GM13977 (cell line): ENCODE measurements around the gene RSAD2.

Experiments
- DNase-seq: peaks from one replicate; pipeline ENCODE4 v3.0.0; 2012; ENCODE audit warnings: low spot score
- in situ Hi-C: fragments of 300-500 bp; cut with MboI; formaldehyde crosslinking; loops from one replicate; pipeline ENCODE4 v1.12.0; 2022; ENCODE audit warnings: low sequenced_read_pairs, low pct_unique_long_range_greater_than_20kb, mixed read lengths, inconsistent platforms; ENCODE audit not compliant: unreplicated experiment
- TF ChIP-seq, protein P1 (sequence below): IDR thresholded peaks from 2 replicates; pipeline ENCODE4 v1.5.1; 2012; ENCODE audit warnings: mild to moderate bottlenecking, control low read depth; ENCODE audit not compliant: insufficient read depth; ENCODE audit errors: extremely low read depth, missing control alignments

The RSAD2 gene

DNA sequence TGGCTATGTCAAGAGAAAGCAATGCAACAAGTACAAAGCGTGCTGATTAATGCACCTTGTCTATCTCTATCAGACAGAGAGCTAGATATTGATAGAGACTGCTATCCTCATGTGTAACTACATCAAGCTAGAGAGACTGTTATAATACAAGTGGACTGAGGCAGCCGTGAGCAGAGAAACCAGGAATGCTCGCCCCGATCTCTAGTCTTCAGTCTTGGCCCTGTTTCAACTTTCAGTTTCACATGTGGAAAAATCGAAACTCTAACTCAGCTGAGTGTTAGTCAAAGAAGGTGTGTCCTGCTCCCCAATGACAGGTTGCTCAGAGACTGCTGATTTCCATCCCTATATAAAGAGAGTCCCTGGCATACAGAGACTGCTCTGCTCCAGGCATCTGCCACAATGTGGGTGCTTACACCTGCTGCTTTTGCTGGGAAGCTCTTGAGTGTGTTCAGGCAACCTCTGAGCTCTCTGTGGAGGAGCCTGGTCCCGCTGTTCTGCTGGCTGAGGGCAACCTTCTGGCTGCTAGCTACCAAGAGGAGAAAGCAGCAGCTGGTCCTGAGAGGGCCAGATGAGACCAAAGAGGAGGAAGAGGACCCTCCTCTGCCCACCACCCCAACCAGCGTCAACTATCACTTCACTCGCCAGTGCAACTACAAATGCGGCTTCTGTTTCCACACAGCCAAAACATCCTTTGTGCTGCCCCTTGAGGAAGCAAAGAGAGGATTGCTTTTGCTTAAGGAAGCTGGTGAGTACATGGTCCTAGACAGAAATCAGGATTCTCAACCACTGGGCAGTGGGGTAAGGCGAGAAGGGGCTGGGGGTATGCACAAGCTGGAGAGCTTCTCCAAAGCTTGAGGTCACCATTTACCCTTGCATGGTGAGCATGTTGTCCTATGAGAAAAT, at the start of gene RSAD2:
Gene RSAD2 (plus strand): TSS at position 376 of the 903 bp plus-strand sequence. CDS start 24 bp downstream, at position 400.
- in situ Hi-C loops: no loop called here
- DNase-seq: no peak
- TF ChIP-seq, protein P1, sequence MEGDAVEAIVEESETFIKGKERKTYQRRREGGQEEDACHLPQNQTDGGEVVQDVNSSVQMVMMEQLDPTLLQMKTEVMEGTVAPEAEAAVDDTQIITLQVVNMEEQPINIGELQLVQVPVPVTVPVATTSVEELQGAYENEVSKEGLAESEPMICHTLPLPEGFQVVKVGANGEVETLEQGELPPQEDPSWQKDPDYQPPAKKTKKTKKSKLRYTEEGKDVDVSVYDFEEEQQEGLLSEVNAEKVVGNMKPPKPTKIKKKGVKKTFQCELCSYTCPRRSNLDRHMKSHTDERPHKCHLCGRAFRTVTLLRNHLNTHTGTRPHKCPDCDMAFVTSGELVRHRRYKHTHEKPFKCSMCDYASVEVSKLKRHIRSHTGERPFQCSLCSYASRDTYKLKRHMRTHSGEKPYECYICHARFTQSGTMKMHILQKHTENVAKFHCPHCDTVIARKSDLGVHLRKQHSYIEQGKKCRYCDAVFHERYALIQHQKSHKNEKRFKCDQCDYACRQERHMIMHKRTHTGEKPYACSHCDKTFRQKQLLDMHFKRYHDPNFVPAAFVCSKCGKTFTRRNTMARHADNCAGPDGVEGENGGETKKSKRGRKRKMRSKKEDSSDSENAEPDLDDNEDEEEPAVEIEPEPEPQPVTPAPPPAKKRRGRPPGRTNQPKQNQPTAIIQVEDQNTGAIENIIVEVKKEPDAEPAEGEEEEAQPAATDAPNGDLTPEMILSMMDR: no peak

DNA sequence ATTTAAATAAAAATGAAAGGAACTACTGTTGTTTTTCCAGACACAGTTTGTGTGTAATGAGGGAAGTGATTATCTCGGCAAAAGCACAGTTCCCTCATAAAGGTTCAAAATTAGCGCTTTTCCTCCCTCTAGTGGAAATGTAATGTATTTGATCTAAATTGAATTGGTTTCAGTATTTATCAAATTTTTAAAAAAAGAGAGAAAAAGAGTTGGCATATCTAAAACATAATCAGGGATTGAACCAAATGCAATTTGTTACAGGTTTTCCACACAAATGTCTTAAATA, 49.3 kb upstream of the RSAD2 start:
- in situ Hi-C loops: no loop called here
- no peak for DNase-seq
- TF ChIP-seq, protein P1: peak; percentile 10

GRCh38 chr2:6831229-6831628, 46.3 kb upstream of the RSAD2 start:
- in situ Hi-C loops: no loop called here
- TF ChIP-seq, protein P1: no peak

GRCh38 chr2:6832596-6833299, 44.8 kb upstream of the RSAD2 start:
- TF ChIP-seq, protein P1: no peak
- no peak for DNase-seq
- in situ Hi-C loops: no loop called here

More at GRCh38 chr2:6831229-6831628, 46.3 kb upstream of the RSAD2 start:
- DNase-seq: no peak

GRCh38 chr2:6833300-6833604, 44.3 kb upstream of the RSAD2 start:
- DNase-seq: no peak
- in situ Hi-C loops: no loop called here
- TF ChIP-seq, protein P1: no peak

DNA sequence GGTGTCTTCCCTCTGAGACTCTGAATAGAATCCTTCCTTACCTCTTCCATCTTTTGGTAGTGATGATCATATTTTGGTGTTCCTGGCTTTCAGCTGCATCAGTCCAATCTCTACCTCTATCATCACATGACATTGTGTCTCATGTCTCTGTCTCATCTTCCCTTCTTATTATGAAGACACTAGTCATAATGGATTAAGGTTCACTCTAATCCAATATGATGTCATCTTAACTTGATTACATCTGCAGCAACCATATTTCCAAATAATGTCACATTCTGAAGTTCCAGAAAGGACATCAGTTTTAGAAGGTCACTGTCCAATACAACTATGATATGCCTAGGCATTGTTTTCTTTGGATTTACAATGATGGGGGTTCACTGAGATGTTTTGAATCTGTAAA, 43.4 kb upstream of the RSAD2 start:
- TF ChIP-seq, protein P1: no peak
- no peak for DNase-seq
- in situ Hi-C loops: no loop called here
